22Rv1 (cell line): ENCODE measurements around the gene RRP36.

Source experiments
- H3K27ac ChIP-seq: fragments of 450-650 bp; 2 replicates; pipeline ENCODE4 v1.5.1; 2017
- CTCF ChIP-seq: fragments of 450-650 bp; IDR thresholded peaks from 2 replicates; pipeline ENCODE4 v1.5.1; 2017; ENCODE audit warnings: mild to moderate bottlenecking
- ZFX ChIP-seq: fragments of 450-650 bp; IDR thresholded peaks from 2 replicates; pipeline ENCODE4 v1.6.1; 2017; ENCODE audit warnings: antibody characterized with exemption, borderline replicate concordance

RRP36 gene

DNA sequence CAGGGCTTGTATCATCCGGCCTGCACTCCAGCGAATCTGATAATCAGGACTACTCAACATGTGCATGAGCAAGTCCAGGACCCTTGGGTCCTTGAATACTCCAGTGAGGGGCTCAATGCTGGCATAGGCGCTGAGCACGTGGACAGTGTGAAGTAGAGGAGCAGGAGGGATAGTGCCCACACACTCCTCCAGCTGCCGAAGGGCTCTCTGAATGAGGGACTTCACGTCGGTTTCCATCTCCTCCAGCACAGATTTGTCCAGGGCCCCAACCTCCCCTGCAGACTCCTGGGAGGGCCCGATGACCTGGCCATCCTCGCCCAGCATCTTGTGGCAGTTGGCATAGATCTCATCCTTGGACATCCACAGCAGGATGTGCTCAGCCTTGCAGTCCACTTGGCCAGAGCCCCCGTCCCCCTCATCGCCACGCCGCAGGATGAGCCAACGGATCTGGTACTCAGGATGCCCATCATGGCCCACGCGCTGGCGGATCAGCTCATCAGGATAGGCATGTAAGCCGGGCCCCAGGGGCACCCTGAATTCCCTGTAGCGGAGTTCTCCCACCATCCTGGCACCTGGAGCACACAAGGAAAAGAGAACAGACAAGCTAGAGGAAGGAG is 30.9 kb downstream of the RRP36 start:
- TF ChIP-seq CTCF (no peak), ZFX (no peak)
- peak overlapping the region; percentile 80 for H3K27ac ChIP-seq

DNA sequence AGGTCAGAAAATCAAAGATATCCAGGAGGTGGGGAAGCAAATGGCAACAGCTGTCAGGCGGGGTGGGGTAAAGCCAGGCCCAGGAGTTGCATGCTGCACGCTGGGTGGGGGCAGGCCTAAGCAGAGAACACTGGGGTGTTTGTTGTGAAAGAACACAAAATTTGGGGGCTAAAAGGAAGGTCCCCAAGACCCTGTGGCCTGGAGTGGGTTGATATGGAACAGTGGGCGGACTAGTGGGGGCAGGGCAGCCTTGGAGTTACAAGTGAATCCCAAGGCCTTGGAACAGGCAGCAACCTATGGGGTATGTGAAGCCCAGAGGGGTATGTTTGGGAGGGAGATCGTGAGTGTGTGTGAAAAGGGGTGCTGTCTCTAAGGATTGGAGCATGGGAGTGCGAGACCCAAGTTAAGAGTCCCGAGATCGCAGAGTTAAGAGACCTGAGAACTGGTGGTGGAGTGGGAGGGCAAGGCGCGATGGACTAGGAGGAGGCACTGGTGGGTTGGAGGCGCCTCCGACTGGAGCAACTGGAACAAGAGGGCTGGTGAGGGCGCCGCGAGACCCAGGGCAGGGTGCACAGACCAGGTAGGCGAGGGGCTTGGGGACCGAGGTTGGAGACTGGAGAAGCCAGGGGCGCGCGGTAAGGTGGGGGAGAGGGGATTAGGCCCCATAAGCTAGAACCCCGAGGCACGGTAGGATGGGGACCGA is 31.6 kb downstream of the RRP36 start:
- H3K27ac ChIP-seq, result peak overlapping the region; percentile 80
- TF ChIP-seq CTCF (no peak), ZFX (no peak)

DNA sequence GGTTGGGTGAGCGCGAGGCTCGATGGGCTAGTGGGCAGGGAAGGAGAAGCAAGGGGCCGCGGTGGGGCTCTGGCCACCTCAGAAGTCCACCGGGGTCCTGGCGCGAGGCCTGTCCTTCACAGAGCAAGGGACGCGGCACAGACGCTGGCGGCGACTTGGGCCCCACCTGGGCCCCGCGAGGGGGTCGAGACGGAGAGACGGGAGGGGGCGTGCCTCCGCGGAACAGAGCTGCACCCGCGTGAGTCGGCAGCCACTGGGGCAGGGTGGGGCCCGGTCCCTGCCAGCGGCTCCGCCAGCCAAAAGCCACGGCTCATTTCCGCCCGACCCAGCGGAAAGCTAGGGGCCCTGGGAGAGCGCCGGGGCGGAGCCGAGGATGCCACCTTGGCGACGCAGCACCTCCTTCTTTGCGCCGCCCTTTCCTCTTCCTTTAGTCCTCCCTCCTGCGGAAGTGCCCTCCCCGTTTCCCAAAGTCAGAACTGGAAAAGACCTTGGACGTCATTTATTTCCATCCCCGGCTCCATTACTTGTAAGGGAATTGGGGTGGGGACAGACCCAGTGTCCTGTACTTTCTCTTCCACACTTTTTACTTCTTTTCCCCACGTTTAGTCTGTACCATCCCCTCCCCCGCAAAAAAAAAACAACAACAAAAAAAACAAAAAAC is 32.3 kb downstream of the RRP36 start, which contains the start of gene CUL7:
CUL7 (minus strand) TSS at position 307 of the 661 bp plus-strand sequence. CDS start 1,063 bp downstream, outside the sequence.
- TF ChIP-seq ZFX, result no peak
- peak within 1 kb of the TSS; percentile 80 for H3K27ac ChIP-seq

DNA sequence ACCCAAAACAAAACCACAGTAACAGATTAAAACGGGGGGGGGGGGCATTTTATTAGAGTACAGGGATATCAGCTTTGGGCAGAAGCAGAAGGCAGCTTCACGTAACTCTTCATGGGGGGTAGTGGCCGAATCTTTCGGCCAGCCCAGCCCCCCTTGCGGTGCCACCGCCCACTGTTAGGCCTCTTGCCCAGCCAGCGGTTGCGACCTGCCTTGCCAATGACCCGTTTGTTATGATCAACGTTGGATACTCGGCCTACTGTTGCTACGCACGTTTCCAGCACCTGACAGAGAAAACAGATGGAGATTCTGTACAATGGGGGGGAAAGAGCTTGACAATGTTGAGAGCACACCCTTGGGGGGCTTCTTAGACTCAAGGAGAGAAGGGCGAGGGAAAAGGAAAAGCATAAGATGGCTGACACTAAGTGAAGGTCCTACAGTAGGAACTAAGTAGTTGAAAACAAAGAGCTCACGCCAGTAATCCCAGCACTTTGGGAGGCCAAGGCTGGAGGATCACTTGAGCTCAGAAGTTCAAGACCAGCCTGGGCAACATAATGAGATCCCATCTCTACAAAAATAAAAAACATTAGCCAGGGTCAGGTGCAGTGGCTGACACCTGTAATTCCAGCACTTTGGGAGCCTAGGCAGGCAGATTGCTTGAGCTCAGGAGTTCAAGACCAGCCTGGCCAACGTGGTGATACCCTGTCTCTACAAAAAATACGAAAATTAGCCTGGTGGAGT is 33.0 kb downstream of the RRP36 start:
- TF ChIP-seq CTCF (no peak), ZFX (no peak)
- H3K27ac ChIP-seq, result peak overlapping the region; percentile 80

DNA sequence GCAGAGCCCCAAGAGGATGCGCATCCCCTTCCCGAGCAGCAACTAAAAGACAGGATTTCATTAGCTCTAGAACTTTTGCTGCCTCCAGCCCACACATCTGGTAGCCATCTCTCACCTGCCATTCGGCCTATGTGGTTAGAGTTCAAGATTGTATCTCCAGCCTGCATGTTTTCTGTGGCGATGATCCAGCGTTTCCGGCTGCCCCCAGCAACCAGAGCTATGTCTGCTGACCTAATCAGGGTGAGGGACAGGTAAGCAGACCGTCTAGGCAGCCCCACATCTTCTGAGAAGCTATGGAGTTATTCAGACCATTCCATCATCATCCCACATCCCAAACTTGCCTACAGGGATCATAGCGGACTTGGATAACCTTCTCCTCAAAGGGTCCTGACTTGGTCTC is 34.5 kb downstream of the RRP36 start:
- H3K27ac ChIP-seq, result no peak overlapping the region
- TF ChIP-seq ZFX, result no peak
- TF ChIP-seq CTCF, result no peak

DNA sequence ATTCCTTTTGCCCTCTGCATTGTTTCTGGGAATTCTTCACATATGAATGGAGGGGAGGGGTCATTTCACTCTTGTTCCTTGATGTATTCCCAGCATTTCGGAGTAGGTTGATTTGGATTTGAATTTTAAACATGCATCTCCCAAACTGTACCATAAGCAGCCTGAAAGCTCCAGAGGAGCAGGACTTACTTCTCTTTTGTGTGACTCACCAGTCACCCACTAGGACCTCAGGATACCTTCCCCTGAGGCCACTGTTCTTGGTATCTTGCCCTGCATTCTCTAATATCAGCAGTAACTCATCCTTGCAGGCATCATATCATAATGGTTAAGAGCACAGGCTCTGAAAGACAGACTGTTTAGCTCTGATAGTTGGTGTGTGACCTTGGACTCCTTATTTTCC is 37.1 kb downstream of the RRP36 start:
- H3K27ac ChIP-seq, result peak overlapping the region; percentile 67
- TF ChIP-seq ZFX, result no peak
- TF ChIP-seq CTCF, result no peak
